DOHH2 (cell line): ENCODE data around the gene CTBP1.

ENCODE experiments used
- H3F3A ChIP-seq: fragments of 200-600 bp; sonication (generic), shearing (Covaris generic); 2 replicates; pipeline ENCODE4 v1.6.0; 2016; ENCODE audit warnings: antibody characterized with exemption, mild to moderate bottlenecking; ENCODE audit not compliant: control insufficient read depth, insufficient read depth
- H3K27ac ChIP-seq: fragments of 200-600 bp; sonication (generic); 2 replicates; pipeline ENCODE4 v1.5.1; 2014; ENCODE audit warnings: low read depth, mild to moderate bottlenecking, low read length, moderate library complexity
- H3K27me3 ChIP-seq: fragments of 200-600 bp; sonication (generic); 2 replicates; pipeline ENCODE4 v1.6.1; 2014; ENCODE audit warnings: mild to moderate bottlenecking, low read length, mixed read lengths; ENCODE audit not compliant: control insufficient read depth
- H3K36me3 ChIP-seq: fragments of 200-600 bp; sonication (generic); 2 replicates; pipeline ENCODE4 v1.6.1; 2014; ENCODE audit warnings: mild to moderate bottlenecking, low read length, moderate library complexity, mixed read lengths; ENCODE audit not compliant: control insufficient read depth
- H3K4me1 ChIP-seq: fragments of 200-600 bp; sonication (generic); 2 replicates; pipeline ENCODE4 v1.6.1; 2014; ENCODE audit warnings: mild to moderate bottlenecking, low read length, mixed read lengths; ENCODE audit not compliant: control insufficient read depth
- H3K4me2 ChIP-seq: fragments of 200-600 bp; sonication (generic); 2 replicates; pipeline ENCODE4 v1.6.0; 2014; ENCODE audit warnings: mild to moderate bottlenecking, low read length, moderate library complexity
- H3K4me3 ChIP-seq: fragments of 200-600 bp; sonication (generic); 2 replicates; pipeline ENCODE4 v1.5.1; 2014; ENCODE audit warnings: mild to moderate bottlenecking, low read length, mixed read lengths
- H3K79me2 ChIP-seq: fragments of 200-600 bp; sonication (generic); 2 replicates; pipeline ENCODE4 v1.6.1; 2014; ENCODE audit warnings: mild to moderate bottlenecking, low read length, mixed read lengths; ENCODE audit not compliant: control insufficient read depth
- H3K9me2 ChIP-seq: fragments of 200-600 bp; sonication (generic); replicated peaks from 2 replicates; pipeline ENCODE4 v1.6.1; 2014; ENCODE audit warnings: mild to moderate bottlenecking, low read length, mixed read lengths; ENCODE audit not compliant: control insufficient read depth
- H3K9me3 ChIP-seq: fragments of 200-600 bp; sonication (generic); 2 replicates; pipeline ENCODE4 v1.6.1; 2014; ENCODE audit warnings: antibody characterized with exemption, low read length, mixed read lengths; ENCODE audit not compliant: control insufficient read depth, insufficient read depth
- H4K20me1 ChIP-seq: fragments of 200-600 bp; sonication (generic); 2 replicates; pipeline ENCODE4 v1.6.0; 2014; ENCODE audit warnings: low read depth, mild to moderate bottlenecking, antibody characterized with exemption, low read length, moderate library complexity; ENCODE audit not compliant: control insufficient read depth, insufficient read depth
- EZH2phosphoT487 ChIP-seq: fragments of 200-600 bp; sonication (generic); IDR thresholded peaks from 2 replicates; pipeline ENCODE4 v1.6.1; 2017; ENCODE audit warnings: borderline replicate concordance, mild to moderate bottlenecking, antibody characterized with exemption, low read length, moderate library complexity, mixed read lengths
- TF ChIP-seq, protein P1 (sequence below): fragments of 200-600 bp; sonication (generic); IDR thresholded peaks from one replicate; pipeline ENCODE4 v1.5.1; 2014; ENCODE audit warnings: antibody characterized with exemption, mild to moderate bottlenecking, low read depth, low read length; ENCODE audit not compliant: poor library complexity, severe bottlenecking

Gene CTBP1

DNA sequence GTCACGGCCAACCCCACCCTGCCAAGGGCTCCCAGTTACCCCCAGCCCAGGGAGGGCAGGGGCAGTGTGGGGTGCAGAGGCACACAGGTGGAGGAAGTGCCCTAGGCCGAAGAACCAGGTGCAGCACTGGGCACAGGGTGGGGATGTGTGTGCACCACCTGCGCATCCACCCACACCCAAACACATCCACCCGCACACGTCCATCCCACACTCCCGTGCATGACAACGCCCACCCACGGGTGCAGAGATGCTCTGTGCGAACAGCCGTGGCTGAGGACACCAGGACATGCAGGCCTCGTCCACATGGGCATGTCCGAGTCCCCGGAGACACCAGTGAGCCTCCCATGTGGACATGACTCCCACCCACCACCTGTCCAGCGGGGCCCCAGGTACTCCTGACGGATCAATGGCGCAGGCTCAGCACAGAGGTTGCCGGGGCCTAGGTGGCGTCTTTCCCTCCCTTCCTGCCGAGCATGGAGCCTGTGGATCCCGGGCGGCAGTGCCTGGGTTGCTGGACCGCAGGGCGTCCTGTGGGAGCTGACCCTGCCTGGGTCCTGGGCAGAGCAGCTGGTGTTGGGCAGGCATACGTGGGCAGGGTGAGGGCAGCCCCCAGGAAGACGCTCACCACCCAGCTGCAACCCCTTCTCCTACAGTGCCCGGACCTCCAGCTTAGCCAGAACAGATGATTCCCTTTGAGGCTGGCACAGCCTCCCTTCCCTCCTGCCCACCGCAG lies 19.6 kb downstream of the CTBP1 start:
- Histone ChIP-seq H3K9me2 (no peaks in the 10 kb centered on the region), H3K36me3 (peaks cover 96% of the 10 kb centered on the region), H3K4me2 (no peak overlapping the region), H3K27ac (no peak overlapping the region), H3K79me2 (peaks cover 32% of the 10 kb centered on the region), H3K27me3 (no peaks in the 10 kb centered on the region), H3K4me1 (no peaks in the 10 kb centered on the region), H4K20me1 (0 out of 2 replicates have a peak, but pooled peaks cover 3% of the 10 kb centered on the region), H3F3A (no peaks in the 10 kb centered on the region), H3K4me3 (no peak overlapping the region), H3K9me3 (no peaks in the 10 kb centered on the region)
- no peak for TF ChIP-seq EZH2phosphoT487
- TF ChIP-seq, protein P1, sequence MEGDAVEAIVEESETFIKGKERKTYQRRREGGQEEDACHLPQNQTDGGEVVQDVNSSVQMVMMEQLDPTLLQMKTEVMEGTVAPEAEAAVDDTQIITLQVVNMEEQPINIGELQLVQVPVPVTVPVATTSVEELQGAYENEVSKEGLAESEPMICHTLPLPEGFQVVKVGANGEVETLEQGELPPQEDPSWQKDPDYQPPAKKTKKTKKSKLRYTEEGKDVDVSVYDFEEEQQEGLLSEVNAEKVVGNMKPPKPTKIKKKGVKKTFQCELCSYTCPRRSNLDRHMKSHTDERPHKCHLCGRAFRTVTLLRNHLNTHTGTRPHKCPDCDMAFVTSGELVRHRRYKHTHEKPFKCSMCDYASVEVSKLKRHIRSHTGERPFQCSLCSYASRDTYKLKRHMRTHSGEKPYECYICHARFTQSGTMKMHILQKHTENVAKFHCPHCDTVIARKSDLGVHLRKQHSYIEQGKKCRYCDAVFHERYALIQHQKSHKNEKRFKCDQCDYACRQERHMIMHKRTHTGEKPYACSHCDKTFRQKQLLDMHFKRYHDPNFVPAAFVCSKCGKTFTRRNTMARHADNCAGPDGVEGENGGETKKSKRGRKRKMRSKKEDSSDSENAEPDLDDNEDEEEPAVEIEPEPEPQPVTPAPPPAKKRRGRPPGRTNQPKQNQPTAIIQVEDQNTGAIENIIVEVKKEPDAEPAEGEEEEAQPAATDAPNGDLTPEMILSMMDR: no peak

DNA sequence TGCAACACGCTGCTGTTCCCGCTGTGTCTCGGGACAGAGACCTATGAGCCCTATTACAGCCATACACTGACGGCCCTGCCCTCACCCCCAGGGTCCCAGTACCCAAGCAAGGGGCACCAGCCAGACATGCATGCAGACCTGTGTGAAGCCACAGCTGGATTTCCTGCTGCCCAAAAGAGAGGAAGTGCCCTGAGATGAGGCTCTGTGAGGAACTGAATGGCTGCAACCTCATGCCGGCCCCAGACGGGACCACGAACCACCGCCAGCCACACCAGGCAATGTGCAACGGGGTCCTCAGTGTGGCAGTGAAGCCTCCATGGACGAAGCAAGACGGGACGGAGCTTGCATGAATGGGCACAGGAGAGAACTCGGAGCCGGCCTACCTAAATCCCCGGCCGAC lies 21.1 kb downstream of the CTBP1 start:
- H4K20me1 ChIP-seq: 0 out of 2 replicates have a peak, but pooled peaks cover 3% of the 10 kb centered on the region
- H3F3A ChIP-seq: no peaks in the 10 kb centered on the region
- H3K4me2 ChIP-seq: no peak overlapping the region
- H3K79me2 ChIP-seq: peaks cover 31% of the 10 kb centered on the region
- H3K27me3 ChIP-seq: no peaks in the 10 kb centered on the region
- peaks cover 5% of the 10 kb centered on the region for H3K4me1 ChIP-seq
- H3K9me2 ChIP-seq: no peaks in the 10 kb centered on the region
- H3K4me3 ChIP-seq: no peak overlapping the region
- peaks cover 97% of the 10 kb centered on the region for H3K36me3 ChIP-seq
- no peak for TF ChIP-seq EZH2phosphoT487
- TF ChIP-seq, protein P1: no peak
- H3K9me3 ChIP-seq: no peaks in the 10 kb centered on the region
- no peak overlapping the region for H3K27ac ChIP-seq

DNA sequence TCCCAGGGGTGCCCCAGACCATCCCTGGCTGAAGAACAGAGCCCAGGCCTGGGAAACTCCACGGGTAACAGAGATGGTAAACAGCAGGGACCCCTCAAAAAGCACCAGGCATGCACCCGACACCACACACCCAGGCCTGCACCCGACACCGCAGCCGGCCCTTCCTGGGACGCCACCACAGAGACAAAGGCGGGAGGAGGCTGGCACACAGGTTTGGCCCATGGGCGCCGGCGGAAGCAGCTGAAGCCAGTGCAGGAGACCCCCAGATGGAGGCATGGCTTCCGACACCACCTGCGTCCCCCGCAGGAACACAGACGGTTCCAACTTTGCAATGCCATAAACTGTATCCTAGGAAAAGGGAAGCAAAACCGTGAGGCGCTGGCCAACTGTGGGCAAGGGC lies 22.3 kb downstream of the CTBP1 start:
- Histone ChIP-seq H3K27ac (no peak overlapping the region), H3F3A (no peaks in the 10 kb centered on the region), H3K79me2 (peaks cover 36% of the 10 kb centered on the region), H3K4me2 (no peak overlapping the region), H3K9me2 (no peaks in the 10 kb centered on the region), H3K27me3 (no peaks in the 10 kb centered on the region), H4K20me1 (0 out of 2 replicates have a peak, but pooled peaks cover 3% of the 10 kb centered on the region), H3K4me1 (peaks cover 17% of the 10 kb centered on the region), H3K9me3 (no peaks in the 10 kb centered on the region), H3K36me3 (peaks cover 98% of the 10 kb centered on the region), H3K4me3 (no peak overlapping the region)
- TF ChIP-seq, protein P1: no peak
- no peak for TF ChIP-seq EZH2phosphoT487
